H1 (cell line): ENCODE data around the gene CAPN1. TPM values are rescaled to one million over a fixed set of nuclear protein-coding genes. Genes with fewer than 3 reads are reported as not detected.
A peak's percentile ranks its signal among the peaks of the same experiment; 100 is the strongest.

Experiments
- CTCF ChIA-PET: fragments of 300-600 bp; sonication (Branson Sonifier 250); formaldehyde crosslinking; loops from one replicate; lab custom pipeline; 2021; ENCODE audit not compliant: partially characterized antibody; lab: Charles Lee
- POLR2A ChIA-PET: fragments of 300-600 bp; sonication (Branson Sonifier 250); formaldehyde crosslinking; loops from one replicate; lab custom pipeline; 2021; ENCODE audit warnings: inconsistent platforms; ENCODE audit not compliant: partially characterized antibody; lab: Charles Lee
- DNase-seq, 2 experiments: peaks; one replicate each; pipeline versions ENCODE4 v3.0.0 to v3.0.0-alpha.2; 2010 to 2022; ENCODE audit warnings: low spot score in 2 of 2, low read depth in 1 of 2, mixed read lengths in 1 of 2
- FAIRE-seq: peaks from 2 replicates; lab custom pipeline; 2011; peaks lifted over from hg19 to GRCh38; lab: Jason Lieb, UNC
- H2AFZ ChIP-seq: 2 replicates; pipeline ENCODE4 v1.8.1; 2012; ENCODE audit warnings: low read length, inconsistent platforms
- H2AK5ac ChIP-seq: 2 replicates; pipeline ENCODE4 v1.6.1; 2013; ENCODE audit warnings: low read depth, low read length
- H2BK120ac ChIP-seq: replicated peaks from 2 replicates; pipeline ENCODE3; 2013; ENCODE audit warnings: low read depth, low read length, inconsistent platforms
- H2BK12ac ChIP-seq: 2 replicates; pipeline ENCODE4 v1.6.1; 2013; ENCODE audit warnings: low read depth, low read length
- H2BK15ac ChIP-seq: 2 replicates; pipeline ENCODE4 v1.6.1; 2013; ENCODE audit warnings: low read length
- H2BK20ac ChIP-seq: 2 replicates; pipeline ENCODE4 v1.6.1; 2013; ENCODE audit warnings: low read length
- H2BK5ac ChIP-seq: 2 replicates; pipeline ENCODE4 v1.6.1; 2013; ENCODE audit warnings: low read depth, low read length
- H3K14ac ChIP-seq: 2 replicates; pipeline ENCODE4 v1.6.1; 2013; ENCODE audit warnings: inconsistent platforms; ENCODE audit not compliant: insufficient read length
- H3K18ac ChIP-seq: 2 replicates; pipeline ENCODE4 v1.6.1; 2013; ENCODE audit warnings: low read length; ENCODE audit errors: extremely low read depth
- H3K23ac ChIP-seq: 2 replicates; pipeline ENCODE4 v1.6.1; 2013; ENCODE audit warnings: inconsistent platforms; ENCODE audit not compliant: insufficient read length
- H3K23me2 ChIP-seq: 2 replicates; pipeline ENCODE4 v1.6.1; 2013; ENCODE audit warnings: low read depth, low read length
- H3K27ac ChIP-seq: 2 replicates; pipeline ENCODE4 v1.6.1; 2011; ENCODE audit warnings: low read depth, low read length, inconsistent platforms
- H3K27me3 ChIP-seq, 4 experiments: replicated peaks in 1 of 4; 1 replicate in 1 of 4; 2 replicates in 3 of 4; pipeline versions ENCODE4 v1.6.1 to v1.8.1; 2011 to 2013; ENCODE audit warnings: low read length in 3 of 4, mild to moderate bottlenecking in 3 of 4, inconsistent platforms in 2 of 4, mixed read lengths in 2 of 4, moderate library complexity in 1 of 4; ENCODE audit not compliant: control insufficient read depth in 3 of 4, insufficient read depth in 3 of 4; ENCODE audit errors: extremely low read depth in 1 of 4
- H3K36me3 ChIP-seq, 4 experiments: 2 replicates each; pipeline versions ENCODE4 v1.6.1 to v1.8.1; 2011 to 2013; ENCODE audit warnings: mild to moderate bottlenecking in 4 of 4, low read length in 3 of 4, moderate library complexity in 2 of 4, control low read depth in 1 of 4, inconsistent platforms in 1 of 4; ENCODE audit not compliant: insufficient read depth in 4 of 4, control insufficient read depth in 2 of 4
- H3K4ac ChIP-seq: replicated peaks from 2 replicates; pipeline ENCODE3; 2013; ENCODE audit warnings: low read length, low read depth, mixed read lengths, inconsistent platforms; ENCODE audit not compliant: insufficient read length
- H3K4me1 ChIP-seq, 4 experiments: replicated peaks in 1 of 4; 1 replicate in 1 of 4; 2 replicates in 3 of 4; pipeline versions ENCODE4 v1.6.1 to v1.8.1; 2011 to 2013; ENCODE audit warnings: low read length in 3 of 4, inconsistent platforms in 2 of 4, mixed read lengths in 1 of 4; ENCODE audit not compliant: insufficient read depth in 4 of 4, control insufficient read depth in 3 of 4
- H3K4me2 ChIP-seq, 2 experiments: 2 replicates each; pipeline versions ENCODE4 v1.6.1 to v1.8.1; 2011 to 2013; ENCODE audit warnings: low read depth in 2 of 2, low read length in 2 of 2, control low read depth in 1 of 2, inconsistent platforms in 1 of 2, mild to moderate bottlenecking in 1 of 2; ENCODE audit not compliant: insufficient read depth in 1 of 2
- H3K4me3 ChIP-seq, 4 experiments: fragments of 200-600, 300-600 bp in 1 of 4; sonication (generic), shearing (Covaris generic), sonication (Bioruptor Twin) in 1 of 4; 2 replicates each; pipeline versions ENCODE4 v1.5.1 to v1.8.1; 2011 to 2016; ENCODE audit warnings: low read length in 4 of 4, low read depth in 3 of 4, control low read depth in 2 of 4, inconsistent platforms in 2 of 4, mild to moderate bottlenecking in 2 of 4, mixed read lengths in 1 of 4, moderate library complexity in 1 of 4; ENCODE audit not compliant: insufficient read depth in 2 of 4; ENCODE audit errors: extremely low read depth in 1 of 4
- H3K56ac ChIP-seq: replicated peaks from 2 replicates; pipeline ENCODE3; 2013; ENCODE audit warnings: low read depth, mild to moderate bottlenecking, mixed read lengths, low read length, inconsistent platforms; ENCODE audit not compliant: insufficient read length
- H3K79me1 ChIP-seq: 2 replicates; pipeline ENCODE4 v1.6.1; 2013; ENCODE audit warnings: low read depth, low read length, control low read depth
- H3K79me2 ChIP-seq, 2 experiments: 2 replicates each; pipeline versions ENCODE4 v1.6.1 to v1.8.1; 2012 to 2013; ENCODE audit warnings: low read length in 2 of 2, mild to moderate bottlenecking in 2 of 2, inconsistent platforms in 1 of 2; ENCODE audit not compliant: insufficient read depth in 2 of 2, control insufficient read depth in 1 of 2
- H3K9ac ChIP-seq, 4 experiments: replicated peaks in 1 of 4; 1 replicate in 1 of 4; 2 replicates in 3 of 4; pipeline versions ENCODE4 v1.6.1 to v1.8.1; 2011 to 2013; ENCODE audit warnings: low read depth in 3 of 4, low read length in 3 of 4, control low read depth in 2 of 4, mild to moderate bottlenecking in 2 of 4, moderate library complexity in 2 of 4, inconsistent platforms in 1 of 4; ENCODE audit errors: extremely low read depth in 1 of 4
- H3K9me3 ChIP-seq, 2 experiments: 2 replicates each; pipeline versions ENCODE4 v1.6.1 to v1.8.1; 2012 to 2013; ENCODE audit warnings: mild to moderate bottlenecking in 2 of 2, moderate library complexity in 2 of 2, control low read depth in 1 of 2, inconsistent platforms in 1 of 2, low read depth in 1 of 2, low read length in 1 of 2, mixed read lengths in 1 of 2; ENCODE audit not compliant: insufficient read depth in 2 of 2
- H4K20me1 ChIP-seq, 2 experiments: replicated peaks in 1 of 2; 2 replicates each; pipeline versions ENCODE3 to v1.8.1; 2011 to 2013; ENCODE audit warnings: inconsistent platforms in 2 of 2, low read length in 2 of 2, mild to moderate bottlenecking in 1 of 2; ENCODE audit not compliant: insufficient read depth in 2 of 2, control insufficient read depth in 1 of 2
- H4K5ac ChIP-seq: 2 replicates; pipeline ENCODE4 v1.6.1; 2013; ENCODE audit warnings: low read length, low read depth, mixed read lengths, inconsistent platforms; ENCODE audit not compliant: insufficient read length
- H4K8ac ChIP-seq: 2 replicates; pipeline ENCODE4 v1.8.0; 2013; ENCODE audit warnings: mild to moderate bottlenecking, moderate library complexity, low read length, inconsistent platforms; ENCODE audit not compliant: insufficient read depth; ENCODE audit errors: extremely low read depth
- H4K91ac ChIP-seq: replicated peaks from 2 replicates; pipeline ENCODE3; 2013; ENCODE audit warnings: low read length, mixed read lengths, inconsistent platforms; ENCODE audit not compliant: insufficient read length
- CTCF ChIP-seq, 3 experiments: IDR thresholded peaks; 1 replicate in 2 of 3; 2 replicates in 1 of 3; pipeline versions ENCODE4 v1.5.1 to v1.6.1; 2011; ENCODE audit warnings: low read length in 3 of 3, mild to moderate bottlenecking in 3 of 3, inconsistent platforms in 2 of 3, low read depth in 1 of 3, moderate library complexity in 1 of 3; ENCODE audit not compliant: insufficient read depth in 1 of 3; ENCODE audit errors: control extremely low read depth in 1 of 3
- JUN ChIP-seq: IDR thresholded peaks from 2 replicates; pipeline ENCODE4 v1.6.1; 2011; ENCODE audit warnings: low read depth, mild to moderate bottlenecking, improper control_type of control experiment, low read length
- WGBS, 2 experiments: shearing (Covaris generic) in 1 of 2; methylation state at CpG; one replicate each; pipeline versions ENCODE4 v1.1.6 to v1.1.7; 2013 to 2015; ENCODE audit warnings: low lambda C conversion rate in 2 of 2, mixed read lengths in 2 of 2, inconsistent platforms in 1 of 2, low coverage in 1 of 2, missing lambda C conversion rate in 1 of 2; ENCODE audit not compliant: insufficient replicate concordance in 2 of 2, insufficient coverage in 1 of 2, insufficient read length in 1 of 2; ENCODE audit errors: extremely low coverage in 1 of 2, missing lambda C conversion rate in 1 of 2; 5-methylcytosine and 5-hydroxymethylcytosine counted together
- polyA plus RNA-seq, 7 experiments: library from polyadenylated mRNA; depleted of rRNA in 3 of 7; stranded (reverse) in 5 of 7; unstranded in 2 of 7; fragments of >200 nt in 5 of 7; fragments of 200-250 nt in 2 of 7; gene quantifications; 1 replicate in 5 of 7; 2 replicates in 1 of 7; 4 replicates in 1 of 7; pipeline versions ENCODE4 v1.2.1 to v1.2.3, GENCODE V29; 2011 to 2013; ENCODE audit warnings: missing spikeins in 2 of 7, mixed read lengths in 2 of 7
- total RNA-seq: library from RNA; stranded (reverse); fragmentation: NEBNext Ultra II Directional; extraction: Animal tissue kit (Norgen Biotek cat#: 25700); gene quantifications from 2 replicates; pipeline ENCODE4 v1.2.1, GENCODE V29; 2021

Gene CAPN1
- total and polyA plus RNA-seq, 2 of the 8 experiments (the other 6 are each of a cell fraction or from before 2014, with no cell fraction given), result 194 to 233 TPM

GRCh38 chr11:65216830-65217229 lies 35.1 kb downstream of the CAPN1 start:
- Histone ChIP-seq H2BK20ac (no peak overlapping the region), H2AK5ac (peak overlapping the region; percentile 82; the same call in 1 of the 2 replicates), H3K27ac (no peak overlapping the region), H4K20me1 (peaks cover 0 to 3% of the 10 kb centered on the region in 2 experiments), H3K9me3 (no peaks in the 10 kb centered on the region), H3K56ac (no peak overlapping the region), H3K4ac (no peak overlapping the region), H3K18ac (peak overlapping the region; percentile 32), H3K79me1 (peaks cover 4% of the 10 kb centered on the region), H3K23me2 (peaks cover 11% of the 10 kb centered on the region; the same call in 1 of the 2 replicates), H2AFZ (no peak overlapping the region), H3K4me1 (peaks cover 5 to 29% (median 23%) of the 10 kb centered on the region in 4 experiments), H3K9ac (no peak overlapping the region), H4K5ac (no peak overlapping the region), H2BK12ac (peak overlapping the region; percentile 39; the same call in 1 of the 2 replicates), H2BK5ac (0 out of 2 replicates have a peak overlapping the region, but pooled peaks have one; percentile 35), H3K23ac (no peak overlapping the region), H3K27me3 (no peaks in the 10 kb centered on the region), H2BK15ac (peak overlapping the region; percentile 95; the same call in 1 of the 2 replicates), H3K79me2 (peaks cover 0 to 15% of the 10 kb centered on the region in 2 experiments; a peak in 1 of 4 replicates), H4K91ac (no peak overlapping the region), H3K14ac (no peak overlapping the region), H3K36me3 (peaks cover 0 to under 1% (median 0%) of the 10 kb centered on the region in 4 experiments; a peak in 1 of 8 replicates), H3K4me2 (0 out of 4 replicates have a peak overlapping the region, but pooled peaks of 1 of the 2 experiments have one; percentile 14), H3K4me3 (no peak overlapping the region), H4K8ac (no peak overlapping the region; the same call in 1 of the 2 replicates), H2BK120ac (no peak overlapping the region)
- ChIA-PET POLR2A (interaction anchor here (0.6 to 18.1 kb wide), 6 partner anchors 8 to 45 kb away, joined by 3 to 324 read pairs (median 4); partner anchors contain the start of gene POLA2), CTCF (interaction anchor here (0.5 to 15.4 kb wide), 4 partner anchors 9 to 34 kb away, joined by 3 to 258 read pairs (median 102); no protein-coding TSS in a partner anchor)
- WGBS, 2 experiments, result 91% methylated on average over 3 of the region's 6 CpGs; no CpG with 5 or more reads in 1 of the 2 experiments
- no peak for DNase-seq
- TF ChIP-seq JUN (no peak), CTCF (IDR thresholded peaks at IDR 0.05; ENCODE audit: control extremely low read depth in 1 of 3, insufficient read depth in 1 of 3, low read depth in 1 of 3, low read length in 3 of 3) (peak in 2 of 3 experiments; percentile 38 to 41; a peak in 2 of 4 replicates)
- FAIRE-seq, result no peak
